ENCODE results near the gene HOXC12.

The HOXC12 gene

DNA sequence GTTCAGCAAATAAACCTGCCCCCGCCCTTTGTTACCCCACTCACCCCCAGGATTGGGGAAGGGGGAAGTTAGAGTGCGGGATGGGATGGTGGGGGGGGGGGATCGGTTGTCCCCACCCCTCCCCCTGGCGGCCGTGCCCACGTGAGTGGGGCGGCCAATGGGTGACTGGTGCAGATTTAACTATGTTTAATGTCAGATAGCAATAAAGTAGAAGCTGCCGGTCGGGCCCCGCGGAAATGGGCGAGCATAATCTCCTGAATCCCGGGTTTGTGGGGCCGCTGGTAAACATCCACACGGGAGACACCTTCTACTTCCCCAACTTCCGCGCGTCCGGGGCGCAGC lies at the start of gene HOXC12:
HOXC12 (plus strand) TSS at position 210 of the 342 bp plus-strand sequence; CDS start at position 237, 27 bp downstream.
- no peak for TF ChIP-seq ZFX (IDR thresholded peaks at IDR 0.05)
- TF ChIP-seq, protein P1, sequence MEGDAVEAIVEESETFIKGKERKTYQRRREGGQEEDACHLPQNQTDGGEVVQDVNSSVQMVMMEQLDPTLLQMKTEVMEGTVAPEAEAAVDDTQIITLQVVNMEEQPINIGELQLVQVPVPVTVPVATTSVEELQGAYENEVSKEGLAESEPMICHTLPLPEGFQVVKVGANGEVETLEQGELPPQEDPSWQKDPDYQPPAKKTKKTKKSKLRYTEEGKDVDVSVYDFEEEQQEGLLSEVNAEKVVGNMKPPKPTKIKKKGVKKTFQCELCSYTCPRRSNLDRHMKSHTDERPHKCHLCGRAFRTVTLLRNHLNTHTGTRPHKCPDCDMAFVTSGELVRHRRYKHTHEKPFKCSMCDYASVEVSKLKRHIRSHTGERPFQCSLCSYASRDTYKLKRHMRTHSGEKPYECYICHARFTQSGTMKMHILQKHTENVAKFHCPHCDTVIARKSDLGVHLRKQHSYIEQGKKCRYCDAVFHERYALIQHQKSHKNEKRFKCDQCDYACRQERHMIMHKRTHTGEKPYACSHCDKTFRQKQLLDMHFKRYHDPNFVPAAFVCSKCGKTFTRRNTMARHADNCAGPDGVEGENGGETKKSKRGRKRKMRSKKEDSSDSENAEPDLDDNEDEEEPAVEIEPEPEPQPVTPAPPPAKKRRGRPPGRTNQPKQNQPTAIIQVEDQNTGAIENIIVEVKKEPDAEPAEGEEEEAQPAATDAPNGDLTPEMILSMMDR (conservative IDR thresholded peaks at IDR 0.05): no peak
- peak within 1 kb of the TSS; percentile 48 for H3K27ac ChIP-seq

GRCh38 chr12:53907103-53907502 lies 47.6 kb upstream of the HOXC12 start:
- no peak overlapping the region for H3K27ac ChIP-seq
- TF ChIP-seq, protein P1 (conservative IDR thresholded peaks at IDR 0.05): no peak
- no peak for TF ChIP-seq ZFX (IDR thresholded peaks at IDR 0.05)

GRCh38 chr12:53916788-53917655 lies 37.7 kb upstream of the HOXC12 start:
- H3K27ac ChIP-seq: no peak overlapping the region
- TF ChIP-seq, protein P1 (conservative IDR thresholded peaks at IDR 0.05): no peak
- no peak for TF ChIP-seq ZFX (IDR thresholded peaks at IDR 0.05)

DNA sequence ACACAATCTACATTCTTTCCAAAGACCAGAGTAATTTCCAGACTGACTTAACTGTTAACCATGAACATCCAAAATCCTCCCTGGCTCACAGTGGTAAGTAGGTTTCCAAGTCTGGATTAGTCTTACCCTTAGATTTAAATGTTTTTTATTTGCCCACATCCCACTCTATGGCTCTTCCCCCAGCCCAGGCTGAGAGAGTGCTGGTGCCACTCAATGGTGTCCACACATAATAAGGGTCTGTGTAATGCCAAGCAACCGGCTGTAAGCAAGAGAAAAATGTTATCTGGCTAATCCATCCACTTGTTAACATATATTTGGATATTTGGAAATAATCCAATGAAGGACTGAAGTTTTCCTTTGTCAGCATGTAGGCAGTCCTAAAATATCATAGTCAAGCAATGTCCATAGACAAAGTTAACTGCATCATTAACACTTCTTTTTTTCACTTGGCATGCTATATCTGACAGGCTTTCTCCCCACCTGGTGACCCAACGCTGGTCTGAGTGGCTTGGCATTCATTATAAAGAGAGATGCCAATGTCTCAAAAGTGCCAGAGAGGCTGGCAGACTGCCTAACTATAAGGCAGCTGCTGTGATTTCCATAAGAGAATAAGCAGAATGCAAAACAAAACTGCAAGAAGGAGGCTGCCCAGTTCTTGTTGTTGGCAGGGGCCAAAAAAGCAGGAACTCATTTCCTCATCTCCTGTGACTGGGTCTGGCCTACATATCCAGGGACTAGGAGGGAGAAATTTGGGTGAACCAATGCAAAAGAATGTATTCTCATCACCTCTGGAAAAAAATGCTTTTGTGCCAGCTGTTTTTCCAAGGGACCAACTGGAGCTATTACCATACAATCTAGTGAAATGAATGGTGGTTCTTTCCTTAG lies 29.9 kb upstream of the HOXC12 start:
- H3K27ac ChIP-seq: no peak overlapping the region
- no peak for TF ChIP-seq ZFX (IDR thresholded peaks at IDR 0.05)
- TF ChIP-seq, protein P1 (conservative IDR thresholded peaks at IDR 0.05): no peak

- H3K27ac ChIP-seq: no peak overlapping the region
- TF ChIP-seq, protein P1 (conservative IDR thresholded peaks at IDR 0.05): no peak
- TF ChIP-seq ZFX (IDR thresholded peaks at IDR 0.05): no peak
Measured at GRCh38 chr12:53927220-53928029, 27.3 kb upstream of the HOXC12 start.

DNA sequence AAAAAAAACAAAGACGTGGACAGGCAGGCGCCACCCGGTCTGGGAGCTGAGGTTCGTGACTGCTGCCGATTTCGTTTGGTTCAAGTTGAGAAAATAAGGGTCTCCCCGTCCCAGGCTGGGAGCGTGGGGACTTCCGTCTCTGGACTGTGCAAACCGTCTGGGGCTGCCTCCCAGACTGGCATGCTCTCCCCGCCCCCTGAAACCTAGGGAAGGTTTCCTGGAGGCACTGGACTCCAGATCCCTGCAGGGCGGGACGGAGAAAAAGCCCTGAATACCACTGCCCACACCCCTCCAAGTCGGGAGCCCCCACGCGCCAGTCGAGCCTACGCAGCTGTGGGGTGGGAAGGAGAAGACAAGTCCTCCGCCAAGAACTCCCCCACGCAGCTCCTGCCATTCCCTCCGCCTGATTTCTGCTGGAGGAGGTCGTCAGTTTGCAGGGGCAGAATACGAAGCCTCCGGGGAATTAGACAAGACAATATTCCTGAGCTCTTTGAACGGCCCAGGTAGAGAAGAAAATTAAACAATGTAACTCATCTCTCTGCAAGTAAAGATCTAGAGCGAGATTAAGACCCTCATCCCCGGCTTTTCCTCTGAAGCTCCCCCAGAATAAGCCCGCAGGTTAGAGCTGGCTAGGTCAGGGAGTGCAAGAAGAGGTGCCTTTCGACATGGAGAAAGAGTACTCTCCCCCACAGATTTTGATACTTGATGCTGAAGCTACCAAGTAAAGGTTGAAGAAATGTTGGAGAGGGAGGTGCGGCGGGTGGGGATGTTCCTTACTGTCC lies 26.5 kb upstream of the HOXC12 start:
- no peak overlapping the region for H3K27ac ChIP-seq
- TF ChIP-seq, protein P1 (conservative IDR thresholded peaks at IDR 0.05): no peak
- no peak for TF ChIP-seq ZFX (IDR thresholded peaks at IDR 0.05)
